Panc1 (cell line): ENCODE data around the gene NSUN6. TPM values are rescaled to one million over a fixed set of nuclear protein-coding genes. Genes with fewer than 3 reads are reported as not detected.

Experiments
- ATAC-seq: fragments of 200-7000 bp; cut with Tn5 transposase; 2 replicates; pipeline ENCODE4 v1.9.1; 2020; ENCODE audit warnings: mild to moderate bottlenecking, moderate library complexity
- BruUV-seq: library from RNA; stranded (reverse); fragments of 400-500 nt; replicated peaks from 2 replicates; lab custom pipeline; 2021; lab: Mats Ljungman, UMichigan
- CTCF ChIA-PET: fragments of 300-600 bp; sonication (Branson Sonifier 250); formaldehyde crosslinking; loops from one replicate; lab custom pipeline; 2022; ENCODE audit warnings: antibody characterized with exemption; lab: Charles Lee
- POLR2A ChIA-PET: fragments of 300-600 bp; sonication (Branson Sonifier 250); formaldehyde crosslinking; loops from one replicate; lab custom pipeline; 2022; ENCODE audit warnings: antibody characterized with exemption; lab: Charles Lee
- DNase-seq: peaks from one replicate; pipeline ENCODE4 v3.0.0-alpha.2; 2010; ENCODE audit warnings: low read depth, low spot score
- H3K27ac ChIP-seq: 2 replicates; pipeline ENCODE4 v1.5.1; 2011; ENCODE audit warnings: mild to moderate bottlenecking, low read length, inconsistent platforms
- H3K27me3 ChIP-seq: fragments of 200-500 bp; sonication (Bioruptor generic); 2 replicates; pipeline ENCODE4 v1.6.0; 2014; ENCODE audit warnings: low read length, inconsistent platforms; ENCODE audit not compliant: control insufficient read depth, insufficient read depth
- H3K36me3 ChIP-seq: fragments of 200-500 bp; sonication (Bioruptor generic); 2 replicates; pipeline ENCODE4 v1.5.1; 2014; ENCODE audit warnings: inconsistent platforms, mild to moderate bottlenecking, low read length, moderate library complexity; ENCODE audit not compliant: control insufficient read depth, insufficient read depth
- H3K4me1 ChIP-seq: 2 replicates; pipeline ENCODE4 v1.5.1; 2011; ENCODE audit warnings: inconsistent platforms, mild to moderate bottlenecking, low read length, moderate library complexity; ENCODE audit not compliant: control insufficient read depth, insufficient read depth
- H3K4me3 ChIP-seq, 2 experiments: 2 replicates each; pipeline ENCODE4 v1.5.1; 2011 to 2012; ENCODE audit warnings: low read depth in 2 of 2, low read length in 2 of 2, mild to moderate bottlenecking in 2 of 2, inconsistent platforms in 1 of 2, moderate library complexity in 1 of 2
- H3K9me3 ChIP-seq: fragments of 200-500 bp; sonication (Bioruptor generic); 2 replicates; pipeline ENCODE4 v1.5.1; 2014; ENCODE audit warnings: low read depth, mild to moderate bottlenecking, inconsistent platforms, low read length, moderate library complexity; ENCODE audit not compliant: control insufficient read depth, insufficient read depth
- POLR2AphosphoS5 ChIP-seq: IDR thresholded peaks from 2 replicates; pipeline ENCODE4 v1.6.1; 2012; ENCODE audit warnings: mild to moderate bottlenecking, low read depth, low read length, moderate library complexity
- REST ChIP-seq, 2 experiments: IDR thresholded peaks; 2 replicates each; pipeline ENCODE4 v1.6.1; 2011 to 2012; ENCODE audit warnings: low read depth in 2 of 2, control low read depth in 1 of 2, low read length in 1 of 2, mild to moderate bottlenecking in 1 of 2, moderate library complexity in 1 of 2; ENCODE audit not compliant: insufficient read depth in 1 of 2
- SIN3A ChIP-seq: IDR thresholded peaks from 2 replicates; pipeline ENCODE4 v1.6.1; 2012; ENCODE audit warnings: low read depth, mild to moderate bottlenecking, low read length, moderate library complexity, borderline replicate concordance; ENCODE audit not compliant: insufficient read depth
- TCF7L2 ChIP-seq: IDR thresholded peaks from 2 replicates; pipeline ENCODE4 v1.6.1; 2011; ENCODE audit warnings: mild to moderate bottlenecking, low read depth, low read length, inconsistent platforms
- in situ Hi-C: cut with HindIII; loops from 2 replicates; pipeline ENCODE4 v1.10.0; 2016; ENCODE audit warnings: low sequenced_read_pairs, low pct_unique_long_range_greater_than_20kb
- intact Hi-C: fragments of 100-400 bp; cut with micrococcal nuclease; formaldehyde crosslinking; loops from one replicate; pipeline ENCODE4 v1.10.0; 2022; ENCODE audit not compliant: unreplicated experiment
- total RNA-seq: library from RNA; stranded (reverse); gene quantifications from one replicate; pipeline ENCODE4 v1.2.1, GENCODE V29; 2021; ENCODE audit not compliant: unreplicated experiment
- TF ChIP-seq, protein P1 (sequence below): fragments of 450-650 bp; IDR thresholded peaks from 2 replicates; pipeline ENCODE4 v1.5.1; 2017; ENCODE audit warnings: mild to moderate bottlenecking

NSUN6 gene
- total RNA-seq, 1 experiment from 2014 or later, result 4.3 TPM

DNA sequence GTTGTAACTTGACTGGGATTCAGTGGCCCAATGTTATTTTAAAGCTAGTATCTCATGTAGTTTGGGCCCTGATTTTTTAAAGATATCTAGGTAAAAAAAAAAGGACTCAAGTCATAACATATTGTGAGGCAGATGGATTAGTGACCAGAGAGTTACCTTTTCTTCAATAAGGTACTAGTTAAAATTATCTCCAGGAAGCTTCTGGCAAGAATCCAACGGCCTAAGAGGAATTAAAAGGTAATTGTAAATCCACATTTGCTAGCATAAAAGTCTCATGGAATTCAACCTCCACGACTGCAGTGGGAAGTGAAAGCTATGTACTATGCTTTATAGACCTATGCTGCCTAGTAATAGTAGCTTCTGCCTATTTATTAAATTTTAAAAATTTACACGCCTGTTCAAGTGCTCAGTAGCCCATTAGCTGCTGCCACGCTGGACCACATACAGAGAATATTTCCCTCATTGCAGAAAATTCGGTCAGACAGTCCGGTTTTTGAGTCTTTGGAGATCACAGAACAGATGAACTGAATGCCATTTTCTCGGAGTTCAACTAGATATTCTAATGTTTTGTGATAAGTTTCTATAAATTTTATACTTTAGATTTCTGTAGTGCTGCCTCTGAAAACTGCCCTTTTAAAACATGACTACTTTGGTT is 118.4 kb downstream of the NSUN6 start:
- CTCF ChIA-PET, result no interaction called here
- H3K36me3 ChIP-seq, result no peaks in the 10 kb centered on the region
- H3K4me1 ChIP-seq, result no peaks in the 10 kb centered on the region
- H3K9me3 ChIP-seq, result no peaks in the 10 kb centered on the region
- TF ChIP-seq POLR2AphosphoS5 (no peak), REST (IDR thresholded peaks at IDR 0.05; ENCODE audit: insufficient read depth in 1 of 2, low read depth in 2 of 2, low read length in 1 of 2) (no peak), TCF7L2 (no peak), SIN3A (no peak)
- TF ChIP-seq, protein P1, sequence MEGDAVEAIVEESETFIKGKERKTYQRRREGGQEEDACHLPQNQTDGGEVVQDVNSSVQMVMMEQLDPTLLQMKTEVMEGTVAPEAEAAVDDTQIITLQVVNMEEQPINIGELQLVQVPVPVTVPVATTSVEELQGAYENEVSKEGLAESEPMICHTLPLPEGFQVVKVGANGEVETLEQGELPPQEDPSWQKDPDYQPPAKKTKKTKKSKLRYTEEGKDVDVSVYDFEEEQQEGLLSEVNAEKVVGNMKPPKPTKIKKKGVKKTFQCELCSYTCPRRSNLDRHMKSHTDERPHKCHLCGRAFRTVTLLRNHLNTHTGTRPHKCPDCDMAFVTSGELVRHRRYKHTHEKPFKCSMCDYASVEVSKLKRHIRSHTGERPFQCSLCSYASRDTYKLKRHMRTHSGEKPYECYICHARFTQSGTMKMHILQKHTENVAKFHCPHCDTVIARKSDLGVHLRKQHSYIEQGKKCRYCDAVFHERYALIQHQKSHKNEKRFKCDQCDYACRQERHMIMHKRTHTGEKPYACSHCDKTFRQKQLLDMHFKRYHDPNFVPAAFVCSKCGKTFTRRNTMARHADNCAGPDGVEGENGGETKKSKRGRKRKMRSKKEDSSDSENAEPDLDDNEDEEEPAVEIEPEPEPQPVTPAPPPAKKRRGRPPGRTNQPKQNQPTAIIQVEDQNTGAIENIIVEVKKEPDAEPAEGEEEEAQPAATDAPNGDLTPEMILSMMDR, result no peak
- H3K4me3 ChIP-seq, result no peak overlapping the region
- in situ Hi-C loops, result no loop called here
- H3K27me3 ChIP-seq, result no peaks in the 10 kb centered on the region
- H3K27ac ChIP-seq, result no peak overlapping the region
- ATAC-seq (no peak), DNase-seq (no peak)
- BruUV-seq, result no TSS peak
- intact Hi-C loops, result no loop called here
- POLR2A ChIA-PET, result no interaction called here

GRCh38 chr10:18528292-18528691 is 123.1 kb downstream of the NSUN6 start:
- Histone ChIP-seq H3K9me3 (no peaks in the 10 kb centered on the region), H3K27me3 (no peaks in the 10 kb centered on the region), H3K4me3 (no peak overlapping the region), H3K36me3 (no peaks in the 10 kb centered on the region), H3K27ac (no peak overlapping the region), H3K4me1 (no peaks in the 10 kb centered on the region)
- BruUV-seq, result no TSS peak
- intact Hi-C loops, result no loop called here
- DNase-seq (no peak), ATAC-seq (no peak)
- TF ChIP-seq, protein P1, result no peak
- no peak for TF ChIP-seq SIN3A
- POLR2A ChIA-PET, result no interaction called here
- CTCF ChIA-PET, result interaction anchor here (0.6 kb wide), 2 partner anchors 50 to 134 kb away, joined by 3 to 6 read pairs; no protein-coding TSS in a partner anchor
- in situ Hi-C loops, result no loop called here
